ENCODE measurements around the gene CLNS1A.
"Not testable (repeated sequence)": the region's sequence is repeated elsewhere in the genome, so short reads cannot be mapped to it uniquely, and the experiment has no call there.

The CLNS1A gene

GRCh38 chr11:77637345-77638165, at the start of gene CLNS1A:
TSS of gene CLNS1A (minus strand) at chr11:77637794. CDS start at chr11:77637714, 80 bp downstream.
- DNase-seq = peak; percentile 58

- no peak for DNase-seq
Observed at GRCh38 chr11:77687088-77687487, 49.5 kb upstream of the CLNS1A start.

- no peak for DNase-seq
Observed at GRCh38 chr11:77677138-77677537, 39.5 kb upstream of the CLNS1A start.

GRCh38 chr11:77672264-77672663, 34.7 kb upstream of the CLNS1A start:
- no peak for DNase-seq

- no peak for DNase-seq
Observed at GRCh38 chr11:77669848-77670511, 32.4 kb upstream of the CLNS1A start.

- DNase-seq = no peak
Observed at GRCh38 chr11:77668760-77669159, 31.2 kb upstream of the CLNS1A start.

GRCh38 chr11:77665240-77665965, 27.8 kb upstream of the CLNS1A start:
- no peak for DNase-seq

GRCh38 chr11:77661670-77662069, 24.1 kb upstream of the CLNS1A start:
- no peak for DNase-seq

- DNase-seq = no peak
Observed at GRCh38 chr11:77660947-77661346, 23.4 kb upstream of the CLNS1A start.

GRCh38 chr11:77658213-77659013, 20.8 kb upstream of the CLNS1A start:
- no peak for DNase-seq

- DNase-seq = no peak
Observed at GRCh38 chr11:77656362-77656761, 18.8 kb upstream of the CLNS1A start.

- no peak for DNase-seq
Observed at GRCh38 chr11:77654770-77655434, 17.3 kb upstream of the CLNS1A start.

- DNase-seq = no peak
Observed at GRCh38 chr11:77650123-77650522, 12.5 kb upstream of the CLNS1A start.

GRCh38 chr11:77647654-77648305, 10.2 kb upstream of the CLNS1A start:
- no peak for DNase-seq

GRCh38 chr11:77644887-77645286, 7.3 kb upstream of the CLNS1A start:
- DNase-seq = no peak

GRCh38 chr11:77642228-77642627, 4.6 kb upstream of the CLNS1A start:
- no peak for DNase-seq

- no peak for DNase-seq
Observed at GRCh38 chr11:77636731-77637344, 756 bp downstream of the CLNS1A start.

GRCh38 chr11:77633926-77634325, 3.7 kb downstream of the CLNS1A start:
- not testable (repeated sequence) for DNase-seq

GRCh38 chr11:77630157-77630710, 7.4 kb downstream of the CLNS1A start:
- DNase-seq = no peak

GRCh38 chr11:77619576-77620198, 17.9 kb downstream of the CLNS1A start:
- peak; percentile 13 for DNase-seq
